ENCODE measurements around the gene APOD.

APOD gene

GRCh38 chr3:195584543-195584870 is 767 bp upstream of the APOD start:
- DNase-seq, result no peak

GRCh38 chr3:195582947-195583346 is 793 bp downstream of the APOD start:
- no peak for DNase-seq

- DNase-seq, result no peak
These were observed 2.8 kb downstream of the APOD start for GRCh38 chr3:195580744-195581443.

GRCh38 chr3:195579281-195579680 is 4.5 kb downstream of the APOD start:
- DNase-seq, result no peak

GRCh38 chr3:195578565-195578964 is 5.2 kb downstream of the APOD start:
- DNase-seq, result no peak

GRCh38 chr3:195577645-195578177 is 6.0 kb downstream of the APOD start:
- no peak for DNase-seq

GRCh38 chr3:195574497-195575304 is 9.0 kb downstream of the APOD start:
- DNase-seq, result no peak

GRCh38 chr3:195573611-195574496 is 9.9 kb downstream of the APOD start:
- no peak for DNase-seq

GRCh38 chr3:195571361-195571760 is 12.4 kb downstream of the APOD start:
- no peak for DNase-seq

GRCh38 chr3:195570912-195571311 is 12.8 kb downstream of the APOD start:
- no peak for DNase-seq

- DNase-seq, result no peak
These were observed 13.4 kb downstream of the APOD start for GRCh38 chr3:195570344-195570743.

- no peak for DNase-seq
These were observed 15.1 kb downstream of the APOD start for GRCh38 chr3:195568630-195569029.

GRCh38 chr3:195566797-195567196 is 16.9 kb downstream of the APOD start:
- DNase-seq, result no peak

GRCh38 chr3:195565716-195566115 is 18.0 kb downstream of the APOD start:
- no peak for DNase-seq

GRCh38 chr3:195563317-195563716 is 20.4 kb downstream of the APOD start:
- DNase-seq, result no peak

- no peak for DNase-seq
These were observed 23.9 kb downstream of the APOD start for GRCh38 chr3:195559723-195560409.

GRCh38 chr3:195558602-195559001 is 25.1 kb downstream of the APOD start:
- DNase-seq, result peak; percentile 82

GRCh38 chr3:195557322-195557721 is 26.4 kb downstream of the APOD start:
- DNase-seq, result no peak

GRCh38 chr3:195556390-195556789 is 27.4 kb downstream of the APOD start:
- no peak for DNase-seq

GRCh38 chr3:195555110-195555509 is 28.6 kb downstream of the APOD start:
- no peak for DNase-seq

- DNase-seq, result no peak
These were observed 29.3 kb downstream of the APOD start for GRCh38 chr3:195554458-195554857.

- no peak for DNase-seq
These were observed 30.5 kb downstream of the APOD start for GRCh38 chr3:195553268-195553667.
